HG03196 (cell line): Measurements from ENCODE around the gene CCL2.
"Not testable (repeated sequence)": the region's sequence is repeated elsewhere in the genome, so short reads cannot be mapped to it uniquely, and the experiment has no call there.

ENCODE experiments used
- ATAC-seq: cut with Tn5 transposase; IDR thresholded peaks from one replicate; pipeline ENCODE4 v1.9.1; 2021; ENCODE audit not compliant: unreplicated experiment

Gene CCL2

DNA sequence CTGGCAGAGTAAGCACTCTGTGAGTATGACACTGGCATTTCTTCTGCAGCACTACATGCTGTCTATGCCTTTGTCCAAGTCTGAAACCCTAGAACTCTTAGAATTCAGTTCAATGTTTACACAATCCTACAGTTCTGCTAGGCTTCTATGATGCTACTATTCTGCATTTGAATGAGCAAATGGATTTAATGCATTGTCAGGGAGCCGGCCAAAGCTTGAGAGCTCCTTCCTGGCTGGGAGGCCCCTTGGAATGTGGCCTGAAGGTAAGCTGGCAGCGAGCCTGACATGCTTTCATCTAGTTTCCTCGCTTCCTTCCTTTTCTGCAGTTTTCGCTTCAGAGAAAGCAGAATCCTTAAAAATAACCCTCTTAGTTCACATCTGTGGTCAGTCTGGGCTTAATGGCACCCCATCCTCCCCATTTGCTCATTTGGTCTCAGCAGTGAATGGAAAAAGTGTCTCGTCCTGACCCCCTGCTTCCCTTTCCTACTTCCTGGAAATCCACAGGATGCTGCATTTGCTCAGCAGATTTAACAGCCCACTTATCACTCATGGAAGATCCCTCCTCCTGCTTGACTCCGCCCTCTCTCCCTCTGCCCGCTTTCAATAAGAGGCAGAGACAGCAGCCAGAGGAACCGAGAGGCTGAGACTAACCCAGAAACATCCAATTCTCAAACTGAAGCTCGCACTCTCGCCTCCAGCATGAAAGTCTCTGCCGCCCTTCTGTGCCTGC, at the start of gene CCL2:
Gene CCL2 (plus strand): TSS at position 635 of the 730 bp plus-strand sequence. CDS start 65 bp downstream, at position 700.
- ATAC-seq: no peak

DNA sequence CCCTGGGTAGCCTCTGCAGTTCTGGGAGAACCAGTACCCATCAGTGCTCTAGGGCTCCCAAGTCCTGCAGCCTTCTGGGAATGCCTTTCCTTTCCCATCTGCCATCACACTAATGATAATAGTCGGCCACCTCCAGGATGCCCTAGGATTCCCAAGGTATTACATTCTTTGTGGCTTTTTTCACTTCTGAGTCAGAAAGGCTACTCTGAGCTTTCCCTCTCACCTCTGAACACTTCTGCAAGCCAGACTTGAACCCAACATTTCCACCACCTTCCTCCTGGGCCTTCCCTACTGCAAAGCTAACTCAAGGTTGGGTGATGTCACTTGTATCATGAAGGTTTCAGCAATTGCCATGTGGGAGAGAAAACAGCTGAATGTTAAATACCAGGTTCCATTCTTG, 49.7 kb upstream of the CCL2 start:
- ATAC-seq: no peak

DNA sequence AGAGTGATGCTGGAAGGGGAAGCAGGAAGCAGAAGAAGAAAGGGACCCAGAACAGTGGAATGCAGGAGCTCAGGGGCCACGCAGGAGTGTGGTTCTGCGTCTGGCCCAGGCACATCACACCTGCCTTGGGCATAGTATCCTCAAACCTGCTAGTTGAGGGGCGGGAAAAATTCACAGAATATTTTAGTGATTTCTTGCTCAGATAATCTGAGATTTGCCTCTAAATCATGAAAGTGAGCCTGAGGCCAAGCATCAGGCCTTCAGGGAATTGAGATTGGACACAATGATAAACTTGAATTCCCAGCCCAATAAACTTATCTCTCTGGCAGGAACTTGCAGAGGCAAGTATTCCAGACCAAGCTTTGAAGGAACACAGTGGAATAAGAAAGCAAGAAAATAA, 48.5 kb upstream of the CCL2 start:
- no peak for ATAC-seq

DNA sequence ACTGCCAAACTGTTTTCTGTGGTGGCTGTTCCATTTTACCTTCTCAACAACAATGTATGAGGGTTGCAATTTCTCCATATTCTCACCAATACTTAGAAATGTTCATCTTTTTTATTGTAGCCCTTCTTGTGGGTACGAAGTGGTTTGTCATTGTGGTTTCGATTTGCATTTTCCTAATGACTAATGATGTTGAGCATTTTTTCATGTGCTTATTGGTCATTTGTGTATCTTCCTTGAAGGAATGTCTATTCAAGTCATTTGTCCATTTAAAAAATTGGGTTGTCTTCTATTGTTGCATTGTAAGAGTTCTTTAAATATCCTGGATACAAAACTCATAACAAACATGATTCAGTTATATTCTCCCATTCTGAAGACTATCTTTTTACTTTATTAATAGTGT, 47.5 kb upstream of the CCL2 start:
- no peak for ATAC-seq

DNA sequence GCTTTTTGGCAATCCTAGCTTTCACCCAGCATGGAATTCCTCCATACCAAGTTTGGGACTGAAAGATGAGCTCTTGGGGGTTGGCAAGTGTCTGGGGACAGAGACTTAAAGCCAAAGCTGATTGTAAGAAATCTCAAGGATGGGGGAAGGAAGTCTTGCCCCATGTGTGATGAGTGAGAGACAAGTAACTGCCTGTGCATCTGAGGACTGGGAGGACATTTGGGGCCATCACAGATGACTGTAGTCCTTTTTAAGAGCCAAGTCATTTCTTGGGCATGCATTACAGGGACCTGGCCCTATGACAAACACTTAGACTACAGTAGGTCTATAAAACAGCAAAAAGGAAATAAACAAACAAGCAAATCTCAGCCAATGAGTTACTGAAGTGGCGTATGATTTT, 36.3 kb upstream of the CCL2 start:
- no peak for ATAC-seq

DNA sequence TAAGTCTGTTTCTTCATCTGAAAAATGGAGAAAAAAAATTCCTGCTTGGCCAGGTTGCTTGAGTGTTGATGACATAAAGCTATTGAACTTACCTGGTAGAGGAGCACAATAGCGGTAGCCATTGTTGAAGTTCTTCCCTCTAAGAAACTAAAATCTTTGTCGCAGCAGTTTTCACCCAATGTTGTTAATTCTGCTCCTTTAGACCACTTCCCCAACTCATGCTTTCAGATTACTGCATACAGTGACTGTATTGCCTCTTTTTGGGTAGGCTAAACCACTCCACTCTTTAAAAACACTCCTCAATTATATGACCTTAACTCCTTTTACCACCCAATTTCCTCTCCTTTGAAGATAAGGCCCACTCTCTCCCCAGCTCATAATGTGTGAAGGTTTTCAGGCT, 35.7 kb upstream of the CCL2 start:
- ATAC-seq: no peak

DNA sequence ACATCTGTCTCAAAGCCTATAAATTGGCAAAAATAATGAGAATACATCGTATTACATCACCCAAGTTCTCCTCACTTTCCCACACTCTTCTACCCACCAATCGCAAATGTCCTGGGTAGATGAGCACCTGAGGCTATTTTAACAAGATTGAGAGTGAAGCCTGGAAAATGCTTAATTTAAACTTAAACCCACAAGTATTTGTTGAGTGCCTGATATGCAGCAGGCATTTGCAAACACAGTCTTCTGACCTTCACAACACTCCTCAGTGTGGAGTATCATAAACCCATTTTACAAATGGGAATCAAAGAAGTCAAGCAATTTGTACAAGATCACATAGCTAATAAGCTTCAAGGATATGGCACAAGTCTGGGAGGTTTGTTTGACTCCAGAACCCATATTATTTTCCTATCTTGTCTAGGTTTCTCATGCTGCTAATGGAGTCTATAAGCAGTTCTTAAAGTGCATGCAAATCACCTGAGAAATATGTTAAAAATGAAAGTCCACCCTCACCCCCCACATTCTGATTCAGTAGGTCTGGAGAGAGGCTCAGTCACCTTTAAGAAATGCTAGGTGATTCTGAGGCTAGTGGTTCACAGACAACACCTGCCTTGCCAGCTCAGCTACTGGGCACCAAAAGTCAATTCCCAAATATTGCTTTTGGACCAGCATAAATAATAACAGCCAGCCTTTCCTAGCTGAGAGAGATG, 34.9 kb upstream of the CCL2 start:
- no peak for ATAC-seq

DNA sequence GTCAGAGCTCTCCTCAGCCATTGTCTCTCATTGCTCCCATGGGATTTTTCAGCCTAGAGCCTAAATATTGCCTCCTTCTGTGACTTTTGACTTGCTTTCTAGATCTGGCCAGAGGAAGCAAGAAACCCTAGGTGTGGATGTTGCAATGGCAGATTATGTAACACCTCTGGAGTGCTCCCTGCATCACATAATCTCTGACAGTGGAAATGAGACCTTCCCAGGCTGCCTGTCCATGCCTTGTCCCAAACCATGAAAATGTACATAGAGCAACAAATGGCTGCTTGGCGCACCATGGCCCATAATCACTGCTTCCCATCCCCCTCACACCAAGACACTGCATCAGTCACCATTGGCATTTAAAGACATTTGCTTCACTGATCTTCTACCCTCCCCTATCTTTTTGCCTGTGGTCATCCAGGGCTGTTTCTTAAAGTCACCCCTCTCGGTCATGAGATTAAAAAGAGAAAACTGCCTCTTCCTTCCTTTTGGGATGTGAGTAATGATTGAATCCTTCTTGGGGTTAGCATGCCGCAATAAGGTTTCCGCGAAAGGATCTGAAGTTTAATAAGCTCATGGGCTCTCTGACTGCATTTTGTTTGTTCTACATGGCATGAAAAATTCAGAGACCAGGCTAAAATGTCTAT, 34.2 kb upstream of the CCL2 start:
- ATAC-seq: no peak

DNA sequence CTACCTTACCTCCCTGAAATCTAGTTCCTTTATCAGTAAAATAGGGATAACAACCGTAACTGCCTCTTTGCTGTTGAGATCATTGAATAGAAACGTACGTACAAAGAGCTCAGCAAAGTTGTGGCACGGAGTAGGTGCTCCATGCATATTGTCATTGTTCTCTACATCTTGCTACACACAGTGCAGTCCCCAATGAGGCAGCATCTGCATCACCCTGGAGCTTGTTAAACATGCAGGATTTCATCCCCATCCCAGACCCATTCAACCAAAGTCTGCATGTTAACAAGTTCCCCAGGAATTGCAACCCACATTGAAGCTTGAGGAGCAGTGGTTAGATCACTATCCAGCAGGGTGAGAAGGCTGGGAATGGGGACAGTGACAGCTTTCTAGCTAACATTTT, 33.7 kb upstream of the CCL2 start:
- ATAC-seq: no peak

DNA sequence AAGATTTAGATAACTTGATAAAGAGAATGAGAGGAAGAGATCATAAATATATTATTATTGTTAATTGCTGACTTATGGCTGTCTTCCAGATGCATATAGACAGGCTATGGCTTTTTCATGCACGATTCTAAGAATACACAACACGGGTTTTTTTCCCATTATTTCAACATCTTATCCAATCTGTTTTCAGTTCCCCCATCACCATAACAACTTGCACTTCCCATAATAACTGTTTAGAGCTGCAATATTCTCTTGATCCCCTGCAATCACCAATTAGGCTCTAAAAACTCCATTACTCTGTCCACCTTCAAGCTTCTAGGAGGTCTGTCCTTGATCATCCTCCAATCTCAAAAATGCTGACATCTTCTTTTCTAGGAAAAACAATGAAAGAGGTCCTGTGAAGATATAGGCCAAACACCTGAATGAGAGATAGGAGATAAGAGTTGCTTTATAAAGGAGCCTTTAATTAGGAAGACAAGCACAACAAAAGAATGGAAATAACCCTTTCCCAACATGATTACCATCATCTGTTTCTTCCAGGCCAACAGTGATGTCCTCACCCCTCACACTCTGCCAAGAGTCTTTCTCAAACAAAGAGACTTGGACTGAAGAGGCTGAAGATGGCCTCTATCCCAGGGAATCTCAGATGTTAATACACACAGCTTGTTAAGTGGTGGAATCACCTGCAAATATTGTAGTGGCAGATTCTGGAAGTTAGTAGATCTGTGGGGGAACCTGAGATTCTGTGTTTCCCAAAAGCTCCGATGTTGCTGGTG, 32.2 kb upstream of the CCL2 start:
- no peak for ATAC-seq

DNA sequence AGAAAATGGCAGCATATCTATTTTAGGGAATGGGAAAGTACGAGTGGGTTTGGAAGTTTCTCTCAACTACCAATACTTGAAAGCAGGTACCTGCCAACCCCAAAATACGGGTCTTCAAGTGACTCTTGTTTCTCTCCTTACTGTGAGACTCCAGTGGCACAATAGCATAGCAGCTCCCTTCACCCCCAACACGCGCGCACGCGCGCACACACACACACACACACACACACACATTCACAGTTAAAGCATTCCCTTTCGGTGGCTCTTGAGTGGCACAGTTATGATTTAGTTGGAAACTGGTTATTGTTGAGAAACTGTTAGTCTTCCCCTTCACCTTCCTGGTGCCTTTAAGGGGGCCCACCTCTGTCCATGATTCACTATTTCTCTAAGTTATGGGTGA, 30.0 kb upstream of the CCL2 start:
- ATAC-seq: no peak

DNA sequence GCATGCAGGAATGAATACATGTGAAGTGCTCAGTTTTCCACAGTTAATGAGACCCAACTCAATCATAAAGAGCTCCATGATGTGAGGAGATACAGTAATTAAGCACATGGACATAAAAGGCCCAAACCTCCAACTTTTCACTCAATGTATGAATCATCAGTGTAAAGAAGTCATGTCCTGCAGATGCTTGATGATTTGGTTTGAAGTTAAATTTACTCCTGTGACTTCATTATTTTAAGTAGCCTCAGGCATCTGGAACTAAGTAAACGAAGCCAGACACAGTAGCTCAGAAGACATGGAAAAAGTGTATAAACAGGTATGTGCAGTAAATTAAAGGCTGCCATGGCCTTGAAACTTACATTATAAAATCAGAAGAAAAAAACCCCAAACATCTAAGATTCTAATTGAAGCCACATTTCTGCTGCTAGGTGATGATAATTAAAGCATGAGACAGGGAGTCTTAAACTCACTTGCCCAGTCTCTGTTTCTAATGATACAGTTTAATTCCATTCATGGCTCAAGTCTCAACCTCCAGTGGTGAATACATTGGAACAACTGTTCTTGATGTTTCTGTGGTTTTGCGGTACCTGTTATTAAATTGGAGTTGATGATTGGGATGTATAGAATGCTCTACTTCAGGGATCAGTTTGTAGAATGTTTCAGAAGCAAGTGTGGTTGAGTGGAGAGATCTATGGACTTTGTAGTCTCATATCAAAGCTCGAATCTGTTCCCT, 28.9 kb upstream of the CCL2 start:
- no peak for ATAC-seq

DNA sequence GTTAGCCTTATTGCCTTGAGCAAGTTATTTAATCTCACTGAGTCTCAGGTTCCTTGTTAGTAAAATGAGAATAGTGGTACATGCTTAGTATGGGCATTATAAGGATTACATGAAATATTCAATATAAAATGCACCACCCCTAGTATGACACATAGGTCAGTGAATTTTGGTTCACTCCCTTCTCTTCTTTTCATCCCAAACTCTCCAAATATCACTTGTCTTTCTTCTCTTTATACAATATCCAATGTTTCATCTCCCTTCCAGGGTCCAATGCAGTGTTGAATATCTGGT, 28.4 kb upstream of the CCL2 start:
- ATAC-seq: no peak

DNA sequence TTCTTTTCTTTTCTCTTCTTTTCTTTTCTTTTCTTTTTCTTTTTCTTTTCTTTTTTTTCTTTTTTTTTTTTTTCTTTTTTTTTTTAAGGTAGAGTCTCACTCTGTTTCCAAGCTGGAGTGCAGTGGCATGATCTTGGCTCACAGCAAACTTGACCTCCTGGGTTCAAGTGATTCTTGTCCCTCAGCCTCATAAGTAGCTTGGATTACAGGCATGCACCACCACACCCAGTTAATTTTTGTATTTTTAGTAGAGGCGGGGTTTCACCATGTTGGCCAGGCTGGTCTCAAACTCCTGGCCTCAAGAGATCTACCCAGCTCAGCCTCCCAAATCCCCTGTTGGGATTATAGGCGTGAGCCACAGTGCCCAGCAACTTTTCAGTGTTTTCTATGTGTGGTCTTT, 27.8 kb upstream of the CCL2 start:
- not testable (repeated sequence) for ATAC-seq

DNA sequence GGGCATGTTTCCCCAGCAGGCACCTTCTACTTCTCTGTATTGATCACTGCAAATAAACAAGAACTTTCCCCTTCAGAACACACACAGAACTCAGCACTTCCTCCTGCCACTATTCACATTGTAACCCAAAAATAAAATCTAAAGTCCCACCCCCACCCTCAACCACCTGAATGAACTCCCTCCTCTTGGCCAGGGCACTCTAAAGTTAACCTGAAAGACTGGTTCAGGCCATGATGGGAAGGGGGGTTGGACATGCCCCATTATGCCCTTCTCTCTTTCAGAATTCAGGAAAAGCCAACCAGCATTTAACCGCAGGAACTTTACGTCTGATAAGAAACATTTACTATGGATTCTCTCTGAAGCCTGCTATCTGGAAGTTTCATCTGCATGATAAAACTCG, 27.4 kb upstream of the CCL2 start:
- ATAC-seq: no peak

DNA sequence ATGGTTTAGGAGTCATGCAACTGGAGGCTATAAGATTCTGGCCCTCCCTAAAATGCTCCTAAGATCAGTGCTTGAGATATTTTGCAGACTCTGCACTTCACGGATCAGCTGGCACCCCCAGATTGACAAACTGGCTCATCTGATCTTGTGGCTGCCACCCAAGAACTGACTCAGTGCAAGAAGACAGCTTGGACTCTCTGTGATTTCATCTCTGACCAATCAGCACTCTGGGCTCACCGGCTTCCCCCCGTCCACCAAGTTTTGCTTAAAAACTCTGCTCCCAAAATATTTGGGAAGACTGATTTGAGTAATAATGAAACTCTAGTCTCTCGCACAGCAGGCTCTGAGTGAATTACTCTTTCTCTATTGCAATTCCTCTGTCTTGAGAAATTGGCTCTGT, 26.3 kb upstream of the CCL2 start:
- ATAC-seq: no peak

DNA sequence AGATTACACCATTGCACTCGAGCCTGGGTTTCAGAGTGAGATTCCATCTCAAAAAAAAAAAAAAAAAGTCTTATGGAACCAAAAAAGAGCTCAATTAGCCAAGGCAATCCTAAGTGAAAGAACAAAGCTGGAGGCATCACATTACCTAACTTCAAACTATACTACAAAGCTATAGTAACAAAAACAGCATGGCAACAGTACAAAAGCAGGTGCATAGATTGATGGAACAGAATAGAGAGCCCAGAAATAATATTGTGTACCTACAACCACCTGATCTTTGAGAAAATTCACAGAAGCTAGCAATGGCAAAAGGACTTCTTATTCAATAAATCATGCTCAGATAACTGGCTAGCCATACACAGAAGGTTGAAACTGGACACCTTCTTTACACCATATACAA, 24.7 kb upstream of the CCL2 start:
- ATAC-seq: no peak

DNA sequence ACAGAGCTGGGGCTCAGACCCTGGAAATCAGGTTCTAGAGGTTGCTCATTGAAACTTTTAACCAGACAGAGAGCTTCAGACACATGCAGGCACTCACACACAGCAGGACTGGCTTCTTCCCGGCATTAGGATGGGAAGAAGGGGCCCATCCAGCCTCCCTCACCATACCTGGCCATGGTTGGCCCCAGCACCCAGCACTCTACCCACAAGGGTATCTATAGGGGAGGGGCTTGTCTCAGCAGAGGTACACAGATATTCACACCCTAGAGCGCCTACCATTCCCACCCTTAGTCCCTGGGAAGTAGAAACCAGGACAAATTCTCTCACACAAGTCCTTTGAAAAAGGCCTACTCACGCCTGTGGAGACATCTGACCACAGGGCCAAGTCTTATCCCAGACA, 20.5 kb upstream of the CCL2 start:
- no peak for ATAC-seq

DNA sequence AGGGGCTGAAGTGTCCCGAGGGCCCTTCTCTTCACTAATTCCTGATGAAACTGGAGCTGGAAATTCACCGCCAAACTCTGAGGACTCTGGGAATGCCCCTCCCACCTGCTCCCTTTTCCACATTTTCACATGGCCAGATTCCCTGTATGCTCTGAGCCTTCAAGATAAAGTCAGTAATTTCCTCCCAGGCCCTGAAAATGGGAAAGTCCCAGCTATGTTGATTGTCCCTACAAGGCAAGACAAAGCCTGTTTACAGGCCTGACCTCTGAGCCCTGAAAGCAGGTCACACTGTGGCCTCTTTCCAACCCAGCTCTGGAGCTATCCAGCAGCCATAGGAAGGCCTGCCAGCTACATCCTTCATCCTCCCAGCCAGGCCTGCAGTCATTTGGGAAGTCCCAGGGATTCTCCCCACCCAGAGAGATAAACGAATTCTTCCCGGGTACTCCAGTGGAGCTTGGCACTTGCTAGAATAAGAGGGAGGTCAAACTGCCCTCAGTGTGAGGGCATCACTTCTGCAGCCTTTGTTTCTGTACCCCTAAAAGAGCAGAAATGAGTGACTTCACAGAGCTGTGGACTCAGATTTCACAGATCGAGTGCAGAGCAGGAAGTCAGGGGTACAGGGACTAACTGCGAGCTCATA, 19.6 kb upstream of the CCL2 start:
- ATAC-seq: no peak

DNA sequence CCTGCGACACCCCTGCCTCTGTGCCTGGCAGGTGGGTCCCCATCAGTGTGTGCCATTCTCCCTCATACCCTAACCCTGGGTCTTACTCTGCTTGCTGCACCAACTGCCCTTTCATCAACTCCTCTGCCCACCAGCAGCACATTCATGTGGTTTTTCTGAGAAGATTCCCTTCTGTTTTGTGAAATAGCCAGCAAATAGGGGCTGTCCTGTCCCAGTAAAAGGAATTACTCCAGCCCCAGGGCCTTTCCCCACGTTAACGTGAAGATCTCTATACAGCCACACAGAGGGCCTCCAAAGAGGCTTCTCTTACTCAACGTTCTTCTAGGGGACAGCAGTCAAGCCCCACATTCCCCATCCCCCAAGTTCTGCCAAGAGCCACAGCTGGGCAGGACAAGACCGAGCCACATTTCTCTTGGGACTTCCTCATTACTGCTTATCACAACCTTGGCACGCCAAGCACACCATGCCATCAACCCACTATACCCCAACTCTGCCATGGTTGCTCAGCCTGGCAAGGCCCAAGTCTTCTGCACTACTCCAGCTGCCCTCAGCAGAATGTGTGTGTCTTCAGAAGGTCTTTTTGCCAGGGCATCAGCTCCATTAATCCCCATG, 18.7 kb upstream of the CCL2 start:
- no peak for ATAC-seq
